SH-SY5Y (cell line): ENCODE results near the gene CARD19.

Source experiments
- GATA2 ChIP-seq: IDR thresholded peaks from 2 replicates; pipeline ENCODE4 v1.6.1; 2011; ENCODE audit warnings: mild to moderate bottlenecking, low read depth, low read length
- GATA3 ChIP-seq: IDR thresholded peaks from 2 replicates; pipeline ENCODE4 v1.6.1; 2011; ENCODE audit warnings: low read depth, mild to moderate bottlenecking, low read length, moderate library complexity

GRCh38 chr9:93126825-93127368 lies 30.9 kb downstream of the CARD19 start:
- TF ChIP-seq GATA2 (no peak), GATA3 (no peak)
